Retina (tissue), 1 donor: Measurements from ENCODE around the gene VSTM1.
"Not testable (repeated sequence)": the region's sequence is repeated elsewhere in the genome, so short reads cannot be mapped to it uniquely, and the experiment has no call there.

Experiments used
- DNase-seq: peaks from one replicate; pipeline ENCODE4 v3.0.0-alpha.2; 2016

Gene VSTM1

DNA sequence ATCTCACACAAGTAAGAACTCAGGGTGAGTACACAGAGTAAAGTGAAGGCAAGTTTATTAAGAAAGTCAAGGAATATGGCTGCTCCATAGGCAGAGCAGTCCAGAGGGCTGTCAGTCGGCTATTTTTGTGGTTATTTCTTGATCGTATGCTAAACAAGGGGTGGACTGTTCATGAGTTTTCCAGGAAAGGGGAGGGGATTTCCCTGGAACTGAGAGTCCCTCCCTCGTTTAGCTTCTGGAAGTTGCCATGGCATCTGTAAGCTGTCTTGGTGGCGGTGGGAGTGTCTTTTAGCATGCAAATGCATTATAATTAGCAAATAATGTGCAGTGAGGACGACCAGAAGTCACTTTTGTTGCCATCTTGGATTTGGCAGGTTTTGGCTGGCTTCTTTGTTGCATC lies 5.8 kb upstream of the VSTM1 start:
- no peak for DNase-seq

DNA sequence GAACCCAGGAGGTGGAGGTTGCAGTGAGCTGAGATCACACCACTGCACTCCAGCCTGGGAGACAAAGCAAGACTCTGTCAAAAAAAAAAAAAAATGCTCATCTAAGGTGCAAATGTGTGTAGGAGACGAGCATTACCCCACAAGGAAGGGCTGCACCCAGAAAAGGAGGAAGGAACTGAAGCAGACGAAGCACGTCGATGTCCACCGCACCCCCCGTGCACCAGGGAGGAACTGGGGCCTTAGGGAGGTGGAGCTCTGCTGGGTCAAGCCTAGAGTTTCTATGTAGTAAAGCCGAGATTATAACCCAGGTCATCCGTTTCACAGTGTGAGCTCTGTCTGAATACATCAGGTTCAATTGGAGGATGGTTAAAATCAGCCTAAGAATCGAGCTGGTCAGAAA lies 1.1 kb downstream of the VSTM1 start:
- no peak for DNase-seq

DNA sequence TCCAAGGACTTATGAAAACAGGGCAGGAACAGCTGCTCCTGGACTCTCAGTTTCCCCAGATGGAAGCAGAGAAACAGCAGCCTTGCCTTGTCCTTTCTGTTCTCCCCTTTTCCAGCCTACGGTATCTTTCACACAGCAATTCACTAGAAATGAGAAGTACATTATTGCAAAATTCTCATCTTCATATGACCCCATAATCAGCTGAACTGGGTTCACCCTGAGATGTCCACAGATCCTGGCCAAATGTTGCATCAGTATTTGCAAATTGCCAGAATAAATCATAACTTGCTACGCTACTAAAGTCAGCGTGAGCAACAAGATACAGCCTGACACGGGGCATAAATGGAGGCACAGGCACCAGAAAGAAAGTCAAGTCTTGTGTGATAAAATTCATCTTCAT lies 16.1 kb downstream of the VSTM1 start:
- DNase-seq, result no peak

GRCh38 chr19:54045771-54046170 lies 17.9 kb downstream of the VSTM1 start:
- no peak for DNase-seq

DNA sequence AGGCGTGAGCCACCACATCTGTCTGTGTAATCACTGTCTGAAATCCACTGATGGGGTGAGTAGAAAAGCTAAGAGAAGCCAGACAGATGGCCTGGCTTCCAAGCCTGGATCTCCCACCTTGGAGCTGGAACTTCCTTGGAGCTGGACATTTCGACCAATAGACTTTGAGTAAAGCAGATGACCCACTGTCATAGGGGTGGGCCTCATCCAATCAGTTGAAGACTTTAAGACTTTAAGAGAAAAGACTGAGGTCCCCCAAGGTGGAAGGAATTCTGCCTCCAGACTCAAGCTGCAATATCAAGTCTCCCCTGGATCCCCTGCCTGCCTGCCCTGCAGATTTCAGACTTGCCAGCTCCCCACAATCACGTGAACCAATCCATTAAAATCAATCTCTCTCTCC lies 20.7 kb downstream of the VSTM1 start:
- no peak for DNase-seq

DNA sequence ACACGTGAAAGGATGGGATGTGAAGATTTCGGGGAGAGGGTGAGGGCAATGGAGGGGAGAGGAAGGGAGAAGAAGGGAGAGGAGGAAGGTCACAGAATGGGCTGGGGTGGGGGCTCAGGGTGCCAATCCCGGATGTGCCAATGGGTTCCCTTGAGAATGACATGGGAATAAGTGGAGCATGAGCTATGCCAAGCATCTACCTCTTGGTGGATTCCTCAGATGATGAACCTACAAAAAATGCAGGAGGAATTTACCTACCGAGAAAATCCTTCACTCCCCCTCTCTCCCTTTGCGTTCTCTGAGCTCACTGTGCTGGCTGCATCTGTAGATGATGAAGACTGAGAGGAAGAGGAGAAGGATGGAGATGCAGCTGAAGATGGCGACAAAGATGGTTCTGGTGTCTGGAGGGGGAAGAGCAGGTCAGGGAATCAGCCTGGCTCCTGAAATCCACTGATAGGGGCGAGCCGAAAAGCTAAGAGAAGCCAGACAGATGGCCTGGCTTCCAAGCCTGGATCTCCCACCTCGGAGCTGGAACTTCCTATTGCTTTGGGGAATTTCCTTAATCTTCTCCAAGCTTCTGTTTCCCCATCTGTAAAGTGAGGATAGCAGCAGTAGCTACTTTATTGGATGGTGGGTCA lies 21.6 kb downstream of the VSTM1 start:
- DNase-seq, result no peak

DNA sequence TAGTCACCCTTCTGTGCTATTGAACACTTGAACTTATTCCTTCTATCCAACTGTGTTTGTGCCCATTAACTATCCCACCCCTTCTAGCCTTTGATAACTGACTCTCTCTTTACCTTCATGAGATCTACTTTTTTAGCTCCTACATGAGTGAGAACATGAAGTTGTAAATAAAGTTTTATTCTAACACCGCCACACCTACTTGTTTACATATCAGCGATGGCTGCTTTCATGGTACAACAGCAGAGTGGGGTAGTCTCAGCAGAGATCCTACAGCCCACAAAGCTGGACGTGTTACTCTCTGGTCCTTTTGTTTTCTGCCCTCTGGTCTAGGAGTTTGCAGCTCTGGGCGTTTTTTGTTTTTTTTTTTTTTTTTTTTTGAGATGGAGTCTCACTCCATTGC lies 23.7 kb downstream of the VSTM1 start:
- no peak for DNase-seq

- not testable (repeated sequence) for DNase-seq
These were observed 27.2 kb downstream of the VSTM1 start for GRCh38 chr19:54036542-54036941.

DNA sequence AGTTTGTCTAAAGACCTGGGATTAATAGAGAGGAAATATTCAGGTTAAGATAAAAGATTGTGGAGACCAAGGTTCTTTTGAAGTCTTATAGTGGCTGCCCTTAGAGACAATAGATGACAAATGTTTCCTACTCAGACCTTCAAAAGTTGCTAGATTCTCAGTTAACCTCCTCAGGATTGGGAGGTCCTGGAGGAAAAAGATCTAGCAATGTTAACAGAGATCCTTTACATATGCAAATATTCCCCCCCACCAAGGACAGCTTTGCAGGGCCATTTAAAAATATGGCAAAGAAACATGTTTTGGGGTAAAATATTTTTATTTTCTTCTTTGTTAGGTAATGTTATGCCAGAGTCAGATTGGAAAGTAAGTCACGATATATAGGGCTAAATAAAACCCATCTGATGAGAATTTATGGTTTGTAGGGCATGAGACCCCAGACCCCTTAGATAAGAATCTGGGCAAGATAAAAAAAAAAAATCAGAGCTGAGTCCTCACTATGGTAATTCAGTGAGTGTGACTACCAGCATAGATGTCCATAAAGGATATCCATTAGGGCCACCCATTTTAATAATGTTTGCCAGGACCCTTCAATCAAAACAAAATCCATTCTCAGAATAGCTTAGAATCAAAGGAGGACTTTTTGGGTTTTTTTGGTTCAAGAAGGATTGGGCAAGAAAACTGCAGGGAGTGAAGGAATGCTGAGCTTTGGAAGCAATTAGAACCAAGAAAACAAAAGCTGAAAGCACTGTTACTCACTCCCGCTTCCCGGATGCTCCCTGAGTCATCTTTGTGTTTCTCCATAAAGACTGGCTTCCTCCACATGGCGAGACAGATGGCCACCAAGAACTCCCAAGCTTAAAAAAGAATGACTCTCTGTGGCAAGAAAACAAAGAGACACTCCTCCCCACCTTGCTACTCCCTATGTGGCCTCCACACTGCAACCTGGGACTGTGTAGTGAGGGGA lies 28.2 kb downstream of the VSTM1 start:
- DNase-seq, result no peak

GRCh38 chr19:54030895-54031586 lies 32.7 kb downstream of the VSTM1 start:
- DNase-seq, result no peak

DNA sequence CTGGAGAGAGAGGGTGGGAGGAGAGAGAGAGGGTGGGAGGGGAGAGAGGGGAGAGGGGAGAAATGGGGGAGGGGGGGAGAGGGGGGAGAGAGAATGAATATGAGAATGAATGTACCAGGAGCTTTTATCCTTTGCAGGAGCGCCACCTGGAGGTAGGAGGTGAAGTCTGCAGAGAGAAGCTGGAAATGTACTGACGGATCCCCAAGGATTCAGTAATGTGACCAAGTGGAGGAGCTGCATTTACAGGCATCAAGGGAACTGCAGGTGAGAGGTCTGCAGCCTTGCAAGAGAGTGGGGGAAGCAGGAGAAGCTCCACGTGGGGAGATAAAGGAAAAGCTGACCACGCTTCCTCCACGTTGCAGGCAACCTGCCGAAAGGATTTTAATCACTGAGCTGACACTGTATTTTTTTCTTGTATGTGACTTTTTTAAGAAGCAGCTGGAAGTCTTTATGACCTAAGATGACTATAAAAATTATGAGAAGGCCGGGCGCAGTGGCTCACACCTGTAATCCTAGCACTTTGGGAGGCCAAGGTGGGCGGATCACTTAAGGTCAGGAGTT lies 33.7 kb downstream of the VSTM1 start:
- peak; percentile 51 for DNase-seq

- no peak for DNase-seq
These were observed 34.4 kb downstream of the VSTM1 start for GRCh38 chr19:54029301-54029700.

- DNase-seq, result no peak
These were observed 37.0 kb downstream of the VSTM1 start for GRCh38 chr19:54026656-54027055.

DNA sequence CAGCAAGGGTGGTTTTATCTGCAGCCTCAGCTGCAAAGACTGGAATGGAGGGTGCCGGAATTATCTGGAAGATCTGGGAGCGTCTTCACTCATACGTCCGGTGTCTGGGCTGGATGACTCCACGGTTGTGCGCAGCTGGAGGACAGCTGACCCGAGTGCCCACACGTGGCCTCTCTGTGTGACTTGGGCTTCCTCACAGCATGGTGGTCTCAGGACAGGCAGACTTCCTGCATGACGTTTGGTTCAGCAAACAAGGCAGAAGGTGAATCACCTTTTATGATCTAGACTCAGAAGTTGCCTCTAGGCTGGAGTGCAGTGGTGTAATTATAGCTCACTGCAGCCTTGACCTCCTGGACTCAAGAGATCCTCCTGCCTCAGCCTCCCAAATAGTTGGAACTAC lies 39.0 kb downstream of the VSTM1 start:
- no peak for DNase-seq

- DNase-seq, result no peak
These were observed 40.5 kb downstream of the VSTM1 start for GRCh38 chr19:54023191-54023590.

- DNase-seq, result no peak
These were observed 41.8 kb downstream of the VSTM1 start for GRCh38 chr19:54021932-54022331.

DNA sequence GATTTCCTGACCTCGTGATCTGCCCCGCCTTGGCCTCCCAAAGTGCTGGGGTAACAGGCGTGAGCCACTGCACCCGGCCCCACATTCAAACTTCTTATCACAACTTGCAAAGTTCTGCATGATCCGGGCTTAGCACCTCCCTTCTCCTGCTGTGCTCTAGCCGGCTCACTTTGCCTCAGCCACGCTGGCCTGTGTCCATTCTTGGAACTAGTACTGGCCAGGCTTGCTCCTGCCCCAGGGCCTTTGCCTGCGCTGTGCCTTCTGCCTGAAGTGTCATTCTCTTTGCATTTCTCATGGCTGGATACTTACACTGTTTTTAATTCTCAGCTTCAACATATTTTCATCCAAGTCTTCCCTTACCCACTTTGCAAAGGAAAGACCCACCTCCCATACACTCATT lies 42.3 kb downstream of the VSTM1 start:
- DNase-seq, result no peak

DNA sequence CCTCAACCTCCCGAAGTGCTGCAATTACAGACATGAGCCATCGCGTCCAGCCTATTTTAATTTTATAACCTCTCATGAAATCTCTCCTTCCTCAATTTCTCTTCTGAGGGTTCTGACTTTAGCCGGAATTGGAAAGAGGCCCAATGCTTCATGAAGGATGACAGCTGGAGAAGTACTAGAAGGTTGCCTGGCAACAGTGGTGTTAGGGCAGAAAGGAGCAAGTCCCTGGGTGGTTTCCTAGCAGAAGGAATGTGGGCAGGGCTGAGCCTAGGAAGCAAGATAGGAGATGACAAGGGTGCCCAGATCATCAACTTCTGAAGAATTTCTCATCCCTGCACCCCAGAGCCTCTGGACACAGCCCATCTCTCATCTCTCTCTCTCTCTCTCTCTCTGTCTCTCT lies 46.4 kb downstream of the VSTM1 start:
- no peak for DNase-seq

DNA sequence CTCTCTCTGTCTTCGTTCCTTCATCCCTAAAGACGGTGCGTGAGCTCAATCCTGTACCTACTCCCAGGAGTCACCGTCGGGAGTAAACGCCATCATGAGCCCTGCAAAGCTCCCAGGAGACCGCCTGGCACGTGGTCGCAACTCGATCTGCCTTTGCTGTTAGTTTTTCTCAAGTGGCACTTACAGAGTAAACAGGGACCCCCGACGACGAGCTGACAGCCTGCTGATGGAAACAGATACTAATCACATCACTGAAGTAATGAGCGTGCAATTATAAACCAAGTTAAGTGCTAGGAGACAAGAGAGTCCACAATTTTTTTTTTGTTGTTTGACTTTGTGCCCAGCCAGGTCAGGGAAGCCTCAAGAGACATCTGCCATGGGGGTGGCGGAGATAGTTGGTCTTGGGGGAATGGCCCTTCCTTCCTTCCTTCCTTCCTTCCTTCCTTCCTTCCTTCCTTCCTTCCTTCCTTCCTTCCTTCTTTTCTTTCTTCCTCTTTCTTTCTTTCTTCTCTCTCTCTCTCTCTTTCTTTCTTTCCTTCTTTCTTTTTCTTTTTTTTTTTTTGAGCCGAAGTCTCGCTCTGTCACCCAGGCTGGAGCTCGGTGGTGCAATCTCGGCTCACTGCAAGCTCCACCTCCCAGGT lies 48.7 kb downstream of the VSTM1 start:
- no peak for DNase-seq

DNA sequence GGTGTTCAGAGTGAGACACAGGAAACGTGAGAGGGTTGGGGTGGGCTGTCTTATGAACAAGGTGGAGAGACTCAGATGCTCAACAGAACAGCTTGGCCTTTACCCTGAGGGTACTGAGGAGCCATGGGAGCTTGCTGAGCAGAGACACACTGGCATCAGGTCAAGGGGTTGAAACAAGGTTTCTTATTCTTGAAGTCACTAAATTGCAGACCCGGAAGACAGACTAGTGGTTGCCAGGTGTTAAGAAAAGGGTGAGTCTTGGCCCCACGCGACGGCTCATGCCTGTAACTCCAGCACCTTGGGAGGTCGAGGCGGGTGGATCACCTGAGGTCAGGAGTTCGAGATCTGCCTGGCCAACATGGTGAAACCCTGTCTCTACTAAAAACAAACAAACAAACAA lies 49.8 kb downstream of the VSTM1 start:
- no peak for DNase-seq

- no peak for DNase-seq
These were observed 52.0 kb downstream of the VSTM1 start for GRCh38 chr19:54011507-54012211.

GRCh38 chr19:54010474-54010873 lies 53.2 kb downstream of the VSTM1 start:
- no peak for DNase-seq
